HG03354 (cell line): ENCODE data around the gene CLBA1.

Experiments
- ATAC-seq: cut with Tn5 transposase; IDR thresholded peaks from one replicate; pipeline ENCODE4 v1.9.1; 2021; ENCODE audit warnings: mild to moderate bottlenecking; ENCODE audit not compliant: unreplicated experiment, poor library complexity, severe bottlenecking

The CLBA1 gene

GRCh38 chr14:104967386-104968152 lies 18.0 kb upstream of the CLBA1 start:
- no peak for ATAC-seq

GRCh38 chr14:104968153-104968527 lies 17.4 kb upstream of the CLBA1 start:
- no peak for ATAC-seq

- no peak for ATAC-seq
These were observed 16.8 kb upstream of the CLBA1 start for GRCh38 chr14:104968541-104969401.

GRCh38 chr14:104969741-104970230 lies 15.8 kb upstream of the CLBA1 start:
- no peak for ATAC-seq

GRCh38 chr14:104970231-104971068 lies 15.1 kb upstream of the CLBA1 start:
- ATAC-seq = no peak

GRCh38 chr14:104971447-104972240 lies 13.9 kb upstream of the CLBA1 start:
- no peak for ATAC-seq

GRCh38 chr14:104972301-104973134 lies 13.1 kb upstream of the CLBA1 start:
- no peak for ATAC-seq

GRCh38 chr14:104973135-104973384 lies 12.5 kb upstream of the CLBA1 start:
- no peak for ATAC-seq

GRCh38 chr14:104973385-104974145 lies 12.0 kb upstream of the CLBA1 start:
- no peak for ATAC-seq

- ATAC-seq = no peak
These were observed 11.4 kb upstream of the CLBA1 start for GRCh38 chr14:104974146-104974541.

- ATAC-seq = no peak
These were observed 10.8 kb upstream of the CLBA1 start for GRCh38 chr14:104974665-104975390.

GRCh38 chr14:104975481-104976197 lies 9.9 kb upstream of the CLBA1 start:
- no peak for ATAC-seq

- ATAC-seq = peak; percentile 43
These were observed 9.2 kb upstream of the CLBA1 start for GRCh38 chr14:104976198-104977007.

GRCh38 chr14:104977008-104977680 lies 8.4 kb upstream of the CLBA1 start:
- no peak for ATAC-seq
